ENCODE measurements around the gene IKZF1.

DNA sequence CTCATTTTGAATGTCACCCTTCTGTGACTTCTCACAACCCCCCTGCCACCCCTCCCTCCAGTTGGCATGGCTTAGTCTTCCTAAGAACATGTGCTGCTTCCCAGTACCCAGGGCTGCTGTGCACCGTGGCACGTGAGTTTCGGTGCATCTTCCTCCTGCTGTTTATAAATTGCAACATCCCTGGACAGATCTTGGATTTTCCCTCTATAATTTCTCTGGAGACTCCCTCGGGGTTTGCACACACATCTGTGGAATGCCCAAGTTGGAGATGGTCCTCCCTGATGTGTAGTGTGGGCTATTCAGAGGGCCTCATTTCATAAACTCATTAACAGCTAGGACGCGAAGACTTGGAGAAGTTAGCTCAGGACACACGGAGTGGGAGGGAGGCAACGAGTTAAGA lies 52.9 kb downstream of the IKZF1 start:
- no peak for TF ChIP-seq EZH2 (IDR thresholded peaks at IDR 0.05; ENCODE audit: borderline replicate concordance, low read depth, low read length, severe bottlenecking)
- TF ChIP-seq, protein P1, sequence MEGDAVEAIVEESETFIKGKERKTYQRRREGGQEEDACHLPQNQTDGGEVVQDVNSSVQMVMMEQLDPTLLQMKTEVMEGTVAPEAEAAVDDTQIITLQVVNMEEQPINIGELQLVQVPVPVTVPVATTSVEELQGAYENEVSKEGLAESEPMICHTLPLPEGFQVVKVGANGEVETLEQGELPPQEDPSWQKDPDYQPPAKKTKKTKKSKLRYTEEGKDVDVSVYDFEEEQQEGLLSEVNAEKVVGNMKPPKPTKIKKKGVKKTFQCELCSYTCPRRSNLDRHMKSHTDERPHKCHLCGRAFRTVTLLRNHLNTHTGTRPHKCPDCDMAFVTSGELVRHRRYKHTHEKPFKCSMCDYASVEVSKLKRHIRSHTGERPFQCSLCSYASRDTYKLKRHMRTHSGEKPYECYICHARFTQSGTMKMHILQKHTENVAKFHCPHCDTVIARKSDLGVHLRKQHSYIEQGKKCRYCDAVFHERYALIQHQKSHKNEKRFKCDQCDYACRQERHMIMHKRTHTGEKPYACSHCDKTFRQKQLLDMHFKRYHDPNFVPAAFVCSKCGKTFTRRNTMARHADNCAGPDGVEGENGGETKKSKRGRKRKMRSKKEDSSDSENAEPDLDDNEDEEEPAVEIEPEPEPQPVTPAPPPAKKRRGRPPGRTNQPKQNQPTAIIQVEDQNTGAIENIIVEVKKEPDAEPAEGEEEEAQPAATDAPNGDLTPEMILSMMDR (IDR thresholded peaks at IDR 0.05; ENCODE audit: borderline replicate concordance, extremely low read depth, low read length, poor library complexity, severe bottlenecking) = no peak

Data from DND-41 (cell line).